Bronchial epithelial cell (primary cell): ENCODE measurements around the gene MLF2. TPM values are rescaled to one million over a fixed set of nuclear protein-coding genes. Genes with fewer than 3 reads are reported as not detected.

ENCODE experiments used
- DNase-seq: peaks from one replicate; pipeline ENCODE4 v3.0.0-alpha.2; 2010; ENCODE audit warnings: low read depth
- FAIRE-seq: peaks from 2 replicates; lab custom pipeline; 2011; peaks lifted over from hg19 to GRCh38; lab: Jason Lieb, UNC
- H3K27me3 ChIP-seq: 2 replicates; pipeline ENCODE4 v1.5.1; 2011; ENCODE audit warnings: low read length; ENCODE audit not compliant: control insufficient read depth, insufficient read depth
- H3K36me3 ChIP-seq: 2 replicates; pipeline ENCODE4 v1.5.1; 2011; ENCODE audit warnings: low read length; ENCODE audit not compliant: control insufficient read depth, insufficient read depth
- H3K4me3 ChIP-seq: 2 replicates; pipeline ENCODE4 v1.5.1; 2011; ENCODE audit warnings: mild to moderate bottlenecking, low read depth, low read length, control low read depth
- CTCF ChIP-seq: IDR thresholded peaks from 2 replicates; pipeline ENCODE4 v1.5.1; 2011; ENCODE audit warnings: mild to moderate bottlenecking, moderate library complexity, low read length, control low read depth, inconsistent platforms; ENCODE audit not compliant: insufficient read depth, severe bottlenecking
- total RNA-seq: library from RNA; depleted of rRNA; stranded (reverse); fragments of >200 nt; gene quantifications from 2 replicates; pipeline ENCODE4 v1.2.1, GENCODE V29; 2014

Gene MLF2
- total RNA-seq, 1 donor from 2014 or later: 136 TPM

- H3K4me3 ChIP-seq: no peak overlapping the region
- peaks cover 6% of the 10 kb centered on the region for H3K36me3 ChIP-seq
- peak; percentile 99 for DNase-seq
- no peak for FAIRE-seq
- no peaks in the 10 kb centered on the region for H3K27me3 ChIP-seq
- TF ChIP-seq CTCF: peak; percentile 82
Measured at GRCh38 chr12:6735448-6736191, 17.3 kb downstream of the MLF2 start.

- H3K4me3 ChIP-seq: no peak overlapping the region
- TF ChIP-seq CTCF: no peak
- DNase-seq (no peak), FAIRE-seq (peak; percentile 70)
- H3K36me3 ChIP-seq: peaks cover 14% of the 10 kb centered on the region
- no peaks in the 10 kb centered on the region for H3K27me3 ChIP-seq
Measured at GRCh38 chr12:6734506-6735387, 18.2 kb downstream of the MLF2 start.

- Histone ChIP-seq H3K27me3 (no peaks in the 10 kb centered on the region), H3K4me3 (no peak overlapping the region), H3K36me3 (peaks cover 23% of the 10 kb centered on the region)
- FAIRE-seq (no peak), DNase-seq (no peak)
- no peak for TF ChIP-seq CTCF
Measured at GRCh38 chr12:6730169-6730568, 22.8 kb downstream of the MLF2 start.

GRCh38 chr12:6729186-6729585 lies 23.8 kb downstream of the MLF2 start:
- Histone ChIP-seq H3K27me3 (no peaks in the 10 kb centered on the region), H3K36me3 (peaks cover 23% of the 10 kb centered on the region), H3K4me3 (no peak overlapping the region)
- no peak for TF ChIP-seq CTCF
- DNase-seq: no peak
- no peak for FAIRE-seq

GRCh38 chr12:6725350-6725749 lies 27.6 kb downstream of the MLF2 start:
- no peaks in the 10 kb centered on the region for H3K27me3 ChIP-seq
- DNase-seq (no peak), FAIRE-seq (no peak)
- H3K4me3 ChIP-seq: no peak overlapping the region
- H3K36me3 ChIP-seq: peaks cover 14% of the 10 kb centered on the region
- TF ChIP-seq CTCF: no peak
